GM18868 (cell line): Measurements from ENCODE around the gene KRTAP22-2.

Experiments
- ATAC-seq: cut with Tn5 transposase; IDR thresholded peaks from one replicate; pipeline ENCODE4 v1.9.1; 2021; ENCODE audit warnings: mild to moderate bottlenecking, moderate library complexity; ENCODE audit not compliant: unreplicated experiment

Gene KRTAP22-2

GRCh38 chr21:30563630-30564029 lies 26.6 kb downstream of the KRTAP22-2 start:
- ATAC-seq: no peak

- ATAC-seq: no peak
These were observed 27.1 kb downstream of the KRTAP22-2 start for GRCh38 chr21:30563072-30563471.

- no peak for ATAC-seq
These were observed 28.2 kb downstream of the KRTAP22-2 start for GRCh38 chr21:30561957-30562356.

GRCh38 chr21:30561264-30561895 lies 28.8 kb downstream of the KRTAP22-2 start, which contains the start of gene KRTAP19-7:
KRTAP19-7 (minus strand) TSS chr21:30561314; CDS start chr21:30561289, 25 bp downstream.
- no peak for ATAC-seq

GRCh38 chr21:30555095-30555494 lies 35.1 kb downstream of the KRTAP22-2 start:
- no peak for ATAC-seq

GRCh38 chr21:30552782-30553181 lies 37.4 kb downstream of the KRTAP22-2 start:
- no peak for ATAC-seq

GRCh38 chr21:30541764-30542163 lies 48.4 kb downstream of the KRTAP22-2 start, which contains the start of gene KRTAP19-6:
KRTAP19-6 (minus strand) TSS chr21:30541864; CDS start chr21:30541833, 31 bp downstream.
- no peak for ATAC-seq
